Measurements from ENCODE around the gene DNAJC19. TPM values are rescaled to one million over a fixed set of nuclear protein-coding genes. Genes with fewer than 3 reads are reported as not detected.
A peak's percentile ranks its signal among the peaks of the same experiment; 100 is the strongest.
"Not testable (repeated sequence)": the region's sequence is repeated elsewhere in the genome, so short reads cannot be mapped to it uniquely, and the experiment has no call there.

DNAJC19 gene
- total and polyA plus RNA-seq, 2 experiments from 2014 or later, result 21.4 to 89.4 TPM

- H3K9me3 ChIP-seq (ENCODE audit: low read depth), result no peaks in the 10 kb centered on the region
- WGBS, 2 experiments (ENCODE audit: low coverage in 1 of 2, low lambda C conversion rate in 2 of 2, missing lambda C conversion rate in 2 of 2), result 36 to 43% methylated on average over 5 of the region's 5 CpGs
- TF ChIP-seq EZH2 (IDR thresholded peaks at IDR 0.05; ENCODE audit: insufficient read depth, poor library complexity, severe bottlenecking) (no peak), EZH2phosphoT487 (IDR thresholded peaks at IDR 0.05; ENCODE audit: insufficient read depth, low read depth) (no peak)
Observed at GRCh38 chr3:181009225-181009624, 19.7 kb upstream of the DNAJC19 start.

DNA sequence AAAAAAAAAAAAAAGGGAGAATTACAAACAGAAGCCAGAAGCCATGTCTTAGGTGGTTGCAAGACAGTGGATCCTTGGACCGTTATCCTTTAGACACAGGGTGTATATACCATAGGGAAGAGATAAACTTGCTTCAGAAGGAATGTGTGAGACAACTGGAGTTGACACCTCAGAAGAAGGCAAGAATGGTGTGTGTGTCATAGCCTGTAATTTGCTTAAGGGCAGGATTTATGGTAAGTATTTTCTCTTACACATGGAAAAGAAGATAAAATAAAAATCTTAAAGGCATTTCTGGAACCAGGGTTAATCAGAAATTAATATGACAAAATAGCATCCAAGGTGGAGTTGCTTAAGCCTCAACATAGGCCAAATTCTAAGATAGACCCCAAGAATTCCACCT, 19.3 kb upstream of the DNAJC19 start:
- in situ Hi-C loops (cut with MboI), result no loop called here
- TF ChIP-seq EZH2phosphoT487 (IDR thresholded peaks at IDR 0.05; ENCODE audit: insufficient read depth, low read depth) (no peak), EZH2 (IDR thresholded peaks at IDR 0.05; ENCODE audit: insufficient read depth, poor library complexity, severe bottlenecking) (no peak)

More at GRCh38 chr3:181009225-181009624, 19.7 kb upstream of the DNAJC19 start:
- H3K79me2 ChIP-seq (ENCODE audit: insufficient read depth), result no peaks in the 10 kb centered on the region
- no peak for DNase-seq
- H3K9me2 ChIP-seq (ENCODE audit: insufficient read depth), result no peaks in the 10 kb centered on the region
- H3K27ac ChIP-seq, result no peak overlapping the region
- no peaks in the 10 kb centered on the region for H3K36me3 ChIP-seq (ENCODE audit: low read depth)
- H3K4me3 ChIP-seq, result no peak overlapping the region
- H2AFZ ChIP-seq, result no peak overlapping the region
- in situ Hi-C loops (cut with MboI), result no loop called here
- H3F3A ChIP-seq (ENCODE audit: insufficient read depth), result no peaks in the 10 kb centered on the region
- H3K4me2 ChIP-seq (ENCODE audit: unreplicated experiment), result no peak overlapping the region
- no peaks in the 10 kb centered on the region for H4K20me1 ChIP-seq (ENCODE audit: insufficient read depth)
- no peak overlapping the region for H3K9ac ChIP-seq
- no peaks in the 10 kb centered on the region for H3K27me3 ChIP-seq (replicated peaks; ENCODE audit: insufficient read depth)
- H3K4me1 ChIP-seq (ENCODE audit: insufficient read depth), result no peaks in the 10 kb centered on the region

DNA sequence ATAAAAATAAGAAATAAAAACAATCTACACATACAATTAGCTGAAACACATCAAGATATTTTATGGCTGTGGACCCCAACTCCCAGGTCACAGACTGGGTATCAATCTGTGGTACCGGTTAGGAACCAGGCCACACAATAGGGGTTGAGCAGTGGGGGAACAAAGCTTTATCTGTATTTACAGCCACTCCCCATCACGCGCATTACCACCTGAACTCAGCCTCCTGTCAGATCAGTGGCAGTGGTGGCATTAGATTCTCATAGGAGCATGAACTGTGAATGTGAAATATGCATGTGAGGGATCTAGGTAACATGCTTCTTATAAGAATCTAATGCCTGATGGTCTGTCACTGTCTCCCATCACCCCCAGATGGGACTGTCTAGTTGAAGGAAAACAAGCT, 17.7 kb upstream of the DNAJC19 start:
- H3K9me2 ChIP-seq (ENCODE audit: insufficient read depth), result no peaks in the 10 kb centered on the region
- 77 to 90% methylated on average over 3 of the region's 3 CpGs for WGBS, 2 experiments (ENCODE audit: low coverage in 1 of 2, low lambda C conversion rate in 2 of 2, missing lambda C conversion rate in 2 of 2)
- no peaks in the 10 kb centered on the region for H3K36me3 ChIP-seq (ENCODE audit: low read depth)
- H3F3A ChIP-seq (ENCODE audit: insufficient read depth), result no peaks in the 10 kb centered on the region
- H3K4me3 ChIP-seq, result no peak overlapping the region
- H3K27me3 ChIP-seq (replicated peaks; ENCODE audit: insufficient read depth), result no peaks in the 10 kb centered on the region
- DNase-seq, result no peak
- in situ Hi-C loops (cut with MboI), result no loop called here
- H3K4me1 ChIP-seq (ENCODE audit: insufficient read depth), result no peaks in the 10 kb centered on the region
- H2AFZ ChIP-seq, result no peak overlapping the region
- H3K27ac ChIP-seq, result no peak overlapping the region
- no peaks in the 10 kb centered on the region for H3K9me3 ChIP-seq (ENCODE audit: low read depth)
- H3K4me2 ChIP-seq (ENCODE audit: unreplicated experiment), result no peak overlapping the region
- no peaks in the 10 kb centered on the region for H3K79me2 ChIP-seq (ENCODE audit: insufficient read depth)
- H3K9ac ChIP-seq, result no peak overlapping the region
- TF ChIP-seq EZH2 (IDR thresholded peaks at IDR 0.05; ENCODE audit: insufficient read depth, poor library complexity, severe bottlenecking) (no peak), EZH2phosphoT487 (IDR thresholded peaks at IDR 0.05; ENCODE audit: insufficient read depth, low read depth) (no peak)
- H4K20me1 ChIP-seq (ENCODE audit: insufficient read depth), result no peaks in the 10 kb centered on the region

More for the DNA sequence above, 19.3 kb upstream of the DNAJC19 start:
- Histone ChIP-seq H2AFZ (no peak overlapping the region), H3K9me2 (ENCODE audit: insufficient read depth) (no peaks in the 10 kb centered on the region), H3K9me3 (ENCODE audit: low read depth) (no peaks in the 10 kb centered on the region), H3K4me1 (ENCODE audit: insufficient read depth) (no peaks in the 10 kb centered on the region), H3K79me2 (ENCODE audit: insufficient read depth) (no peaks in the 10 kb centered on the region), H3K27ac (no peak overlapping the region), H3K27me3 (replicated peaks; ENCODE audit: insufficient read depth) (no peaks in the 10 kb centered on the region), H3F3A (ENCODE audit: insufficient read depth) (no peaks in the 10 kb centered on the region), H3K4me2 (ENCODE audit: unreplicated experiment) (no peak overlapping the region), H3K9ac (no peak overlapping the region), H3K4me3 (no peak overlapping the region), H3K36me3 (ENCODE audit: low read depth) (no peaks in the 10 kb centered on the region), H4K20me1 (ENCODE audit: insufficient read depth) (no peaks in the 10 kb centered on the region)
- 0% methylated on average over 1 of the region's 1 CpG for WGBS, 2 experiments (ENCODE audit: low coverage in 1 of 2, low lambda C conversion rate in 2 of 2, missing lambda C conversion rate in 2 of 2)
- DNase-seq, result no peak

GRCh38 chr3:181006541-181006940, 17.0 kb upstream of the DNAJC19 start:
- DNase-seq, result peak; percentile 10
- 44 to 56% methylated on average over 7 of the region's 7 CpGs for WGBS, 2 experiments (ENCODE audit: low coverage in 1 of 2, low lambda C conversion rate in 2 of 2, missing lambda C conversion rate in 2 of 2)
- H3K4me3 ChIP-seq, result no peak overlapping the region

DNA sequence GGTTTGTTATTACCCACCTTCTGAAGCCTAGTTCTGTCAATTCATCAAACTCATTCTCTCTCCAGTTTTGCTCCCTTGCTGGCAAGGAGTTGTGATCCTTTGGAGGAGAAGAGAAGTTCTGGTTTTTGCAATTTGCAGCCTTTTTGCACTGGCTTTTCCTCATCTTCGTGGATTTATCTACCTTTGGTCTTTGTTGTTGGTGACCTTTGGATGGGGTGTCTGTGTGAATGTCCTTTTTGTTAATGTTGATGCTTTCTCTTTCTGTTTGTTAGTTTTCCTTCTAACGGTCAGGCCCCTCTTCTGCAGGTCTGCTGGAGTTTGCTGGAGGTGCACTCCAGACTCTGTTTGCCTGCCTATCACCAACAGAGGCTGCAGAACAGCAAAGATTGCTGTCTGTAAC, 13.9 kb upstream of the DNAJC19 start:
- H3K4me3 ChIP-seq; H4K20me1 ChIP-seq (ENCODE audit: insufficient read depth); H3K27me3 ChIP-seq (replicated peaks; ENCODE audit: insufficient read depth); H3K9me2 ChIP-seq (ENCODE audit: insufficient read depth); H3F3A ChIP-seq (ENCODE audit: insufficient read depth); DNase-seq; H2AFZ ChIP-seq; H3K9ac ChIP-seq; H3K9me3 ChIP-seq (ENCODE audit: low read depth); H3K4me1 ChIP-seq (ENCODE audit: insufficient read depth); in situ Hi-C loops (cut with MboI); H3K4me2 ChIP-seq (ENCODE audit: unreplicated experiment); H3K36me3 ChIP-seq (ENCODE audit: low read depth); H3K79me2 ChIP-seq (ENCODE audit: insufficient read depth); H3K27ac ChIP-seq: not testable (repeated sequence)
- 14 to 16% methylated on average over 2 of the region's 2 CpGs for WGBS, 2 experiments (ENCODE audit: low coverage in 1 of 2, low lambda C conversion rate in 2 of 2, missing lambda C conversion rate in 2 of 2)

More at GRCh38 chr3:181006541-181006940, 17.0 kb upstream of the DNAJC19 start:
- Histone ChIP-seq H3K9me2 (ENCODE audit: insufficient read depth) (no peaks in the 10 kb centered on the region), H3K9me3 (ENCODE audit: low read depth) (no peaks in the 10 kb centered on the region), H4K20me1 (ENCODE audit: insufficient read depth) (no peaks in the 10 kb centered on the region), H3K4me1 (ENCODE audit: insufficient read depth) (no peaks in the 10 kb centered on the region), H3K9ac (no peak overlapping the region), H2AFZ (no peak overlapping the region), H3K27me3 (replicated peaks; ENCODE audit: insufficient read depth) (no peaks in the 10 kb centered on the region), H3K36me3 (ENCODE audit: low read depth) (no peaks in the 10 kb centered on the region), H3K27ac (no peak overlapping the region), H3K4me2 (ENCODE audit: unreplicated experiment) (no peak overlapping the region), H3K79me2 (ENCODE audit: insufficient read depth) (no peaks in the 10 kb centered on the region), H3F3A (ENCODE audit: insufficient read depth) (no peaks in the 10 kb centered on the region)
- no peak for TF ChIP-seq EZH2 (IDR thresholded peaks at IDR 0.05; ENCODE audit: insufficient read depth, poor library complexity, severe bottlenecking)
- no peak for TF ChIP-seq EZH2phosphoT487 (IDR thresholded peaks at IDR 0.05; ENCODE audit: insufficient read depth, low read depth)
- in situ Hi-C loops (cut with MboI), result no loop called here

DNA sequence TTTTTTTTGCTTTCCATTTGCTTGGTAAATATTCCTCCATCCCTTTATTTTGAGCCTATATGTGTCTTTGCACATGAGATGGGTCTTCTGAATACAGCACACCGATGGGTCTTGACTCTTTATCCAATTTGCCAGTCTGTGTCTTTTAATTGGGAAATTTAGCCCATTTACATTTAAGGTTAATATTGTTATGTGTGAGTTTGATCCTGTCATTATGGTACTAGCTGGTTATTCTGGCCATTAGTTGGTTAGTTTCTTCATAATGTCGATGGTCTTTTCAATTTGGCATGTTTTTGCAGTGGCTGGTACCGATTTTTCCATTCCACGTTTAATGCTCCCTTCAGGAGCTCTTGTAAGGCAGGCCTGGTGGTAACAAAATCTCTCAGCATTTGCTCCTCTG, 12.8 kb upstream of the DNAJC19 start:
- H3K36me3 ChIP-seq (ENCODE audit: low read depth); in situ Hi-C loops (cut with MboI); H3K4me3 ChIP-seq; H3K9ac ChIP-seq; DNase-seq; H3K9me2 ChIP-seq (ENCODE audit: insufficient read depth); H4K20me1 ChIP-seq (ENCODE audit: insufficient read depth); H2AFZ ChIP-seq; H3K4me1 ChIP-seq (ENCODE audit: insufficient read depth); H3K79me2 ChIP-seq (ENCODE audit: insufficient read depth); H3K27me3 ChIP-seq (replicated peaks; ENCODE audit: insufficient read depth); H3F3A ChIP-seq (ENCODE audit: insufficient read depth); H3K9me3 ChIP-seq (ENCODE audit: low read depth); H3K27ac ChIP-seq; H3K4me2 ChIP-seq (ENCODE audit: unreplicated experiment): not testable (repeated sequence)
- 30 to 47% methylated on average over 4 of the region's 4 CpGs for WGBS, 2 experiments (ENCODE audit: low coverage in 1 of 2, low lambda C conversion rate in 2 of 2, missing lambda C conversion rate in 2 of 2)
